ENCODE results near the gene SDK2. TPM values are rescaled to one million over a fixed set of nuclear protein-coding genes. Genes with fewer than 3 reads are reported as not detected.

SDK2 gene
- total RNA-seq, 1 donor from 2014 or later = 12.3 TPM

GRCh38 chr17:73520369-73520761 is 123.9 kb downstream of the SDK2 start:
- DNase-seq = no peak
- no peak overlapping the region for H3K27ac Mint-ChIP-seq (ENCODE audit: unreplicated experiment)
- H3K4me1 Mint-ChIP-seq (ENCODE audit: low read depth, unreplicated experiment) = peaks cover 5% of the 10 kb centered on the region
- H3K36me3 Mint-ChIP-seq (ENCODE audit: unreplicated experiment) = no peaks in the 10 kb centered on the region
- peaks cover 4% of the 10 kb centered on the region for H3K9me3 Mint-ChIP-seq (ENCODE audit: unreplicated experiment)
- no peak overlapping the region for H3K4me3 Mint-ChIP-seq (ENCODE audit: unreplicated experiment)
- TF ChIP-seq, protein P1, sequence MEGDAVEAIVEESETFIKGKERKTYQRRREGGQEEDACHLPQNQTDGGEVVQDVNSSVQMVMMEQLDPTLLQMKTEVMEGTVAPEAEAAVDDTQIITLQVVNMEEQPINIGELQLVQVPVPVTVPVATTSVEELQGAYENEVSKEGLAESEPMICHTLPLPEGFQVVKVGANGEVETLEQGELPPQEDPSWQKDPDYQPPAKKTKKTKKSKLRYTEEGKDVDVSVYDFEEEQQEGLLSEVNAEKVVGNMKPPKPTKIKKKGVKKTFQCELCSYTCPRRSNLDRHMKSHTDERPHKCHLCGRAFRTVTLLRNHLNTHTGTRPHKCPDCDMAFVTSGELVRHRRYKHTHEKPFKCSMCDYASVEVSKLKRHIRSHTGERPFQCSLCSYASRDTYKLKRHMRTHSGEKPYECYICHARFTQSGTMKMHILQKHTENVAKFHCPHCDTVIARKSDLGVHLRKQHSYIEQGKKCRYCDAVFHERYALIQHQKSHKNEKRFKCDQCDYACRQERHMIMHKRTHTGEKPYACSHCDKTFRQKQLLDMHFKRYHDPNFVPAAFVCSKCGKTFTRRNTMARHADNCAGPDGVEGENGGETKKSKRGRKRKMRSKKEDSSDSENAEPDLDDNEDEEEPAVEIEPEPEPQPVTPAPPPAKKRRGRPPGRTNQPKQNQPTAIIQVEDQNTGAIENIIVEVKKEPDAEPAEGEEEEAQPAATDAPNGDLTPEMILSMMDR (IDR thresholded peaks at IDR 0.05; ENCODE audit: partially characterized antibody, unreplicated experiment) = no peak
- peaks cover 9% of the 10 kb centered on the region for H3K27me3 Mint-ChIP-seq (ENCODE audit: unreplicated experiment)

- H3K4me3 Mint-ChIP-seq (ENCODE audit: unreplicated experiment) = no peak overlapping the region
- no peaks in the 10 kb centered on the region for H3K36me3 Mint-ChIP-seq (ENCODE audit: unreplicated experiment)
- peaks cover 4% of the 10 kb centered on the region for H3K9me3 Mint-ChIP-seq (ENCODE audit: unreplicated experiment)
- H3K4me1 Mint-ChIP-seq (ENCODE audit: low read depth, unreplicated experiment) = peaks cover 8% of the 10 kb centered on the region
- H3K27me3 Mint-ChIP-seq (ENCODE audit: unreplicated experiment) = peaks cover 9% of the 10 kb centered on the region
- TF ChIP-seq, protein P1 (IDR thresholded peaks at IDR 0.05; ENCODE audit: partially characterized antibody, unreplicated experiment) = no peak
- no peak for DNase-seq
- H3K27ac Mint-ChIP-seq (ENCODE audit: unreplicated experiment) = no peak overlapping the region
Observed at GRCh38 chr17:73519714-73520368, 124.4 kb downstream of the SDK2 start.

GRCh38 chr17:73519011-73519410 is 125.2 kb downstream of the SDK2 start:
- H3K36me3 Mint-ChIP-seq (ENCODE audit: unreplicated experiment) = no peaks in the 10 kb centered on the region
- H3K27ac Mint-ChIP-seq (ENCODE audit: unreplicated experiment) = no peak overlapping the region
- TF ChIP-seq, protein P1 (IDR thresholded peaks at IDR 0.05; ENCODE audit: partially characterized antibody, unreplicated experiment) = no peak
- no peak overlapping the region for H3K4me3 Mint-ChIP-seq (ENCODE audit: unreplicated experiment)
- H3K9me3 Mint-ChIP-seq (ENCODE audit: unreplicated experiment) = peaks cover 4% of the 10 kb centered on the region
- peaks cover 9% of the 10 kb centered on the region for H3K27me3 Mint-ChIP-seq (ENCODE audit: unreplicated experiment)
- no peak for DNase-seq
- peaks cover 8% of the 10 kb centered on the region for H3K4me1 Mint-ChIP-seq (ENCODE audit: low read depth, unreplicated experiment)

GRCh38 chr17:73516431-73516830 is 127.8 kb downstream of the SDK2 start:
- H3K36me3 Mint-ChIP-seq (ENCODE audit: unreplicated experiment) = peaks cover 3% of the 10 kb centered on the region
- peaks cover 13% of the 10 kb centered on the region for H3K27me3 Mint-ChIP-seq (ENCODE audit: unreplicated experiment)
- DNase-seq = peak; percentile 33
- H3K4me1 Mint-ChIP-seq (ENCODE audit: low read depth, unreplicated experiment) = peaks cover 12% of the 10 kb centered on the region
- peak overlapping the region; percentile 18 for H3K4me3 Mint-ChIP-seq (ENCODE audit: unreplicated experiment)
- H3K27ac Mint-ChIP-seq (ENCODE audit: unreplicated experiment) = no peak overlapping the region
- H3K9me3 Mint-ChIP-seq (ENCODE audit: unreplicated experiment) = peaks cover 6% of the 10 kb centered on the region
- TF ChIP-seq, protein P1 (IDR thresholded peaks at IDR 0.05; ENCODE audit: partially characterized antibody, unreplicated experiment) = no peak

GRCh38 chr17:73514146-73514863 is 129.9 kb downstream of the SDK2 start:
- H3K9me3 Mint-ChIP-seq (ENCODE audit: unreplicated experiment) = peaks cover 8% of the 10 kb centered on the region
- DNase-seq = no peak
- H3K27me3 Mint-ChIP-seq (ENCODE audit: unreplicated experiment) = peaks cover 11% of the 10 kb centered on the region
- TF ChIP-seq, protein P1 (IDR thresholded peaks at IDR 0.05; ENCODE audit: partially characterized antibody, unreplicated experiment) = no peak
- peaks cover 3% of the 10 kb centered on the region for H3K36me3 Mint-ChIP-seq (ENCODE audit: unreplicated experiment)
- H3K4me1 Mint-ChIP-seq (ENCODE audit: low read depth, unreplicated experiment) = peaks cover 12% of the 10 kb centered on the region
- H3K27ac Mint-ChIP-seq (ENCODE audit: unreplicated experiment) = no peak overlapping the region
- no peak overlapping the region for H3K4me3 Mint-ChIP-seq (ENCODE audit: unreplicated experiment)

All from glutamatergic neuron (in vitro differentiated cells).